GM12891 (cell line): ENCODE data around the gene WDR1.

ENCODE experiments used
- POLR2A ChIP-seq: IDR thresholded peaks from 2 replicates; pipeline ENCODE4 v1.6.1; 2011; ENCODE audit warnings: low read depth, low read length, control low read depth
- POLR2AphosphoS5 ChIP-seq: IDR thresholded peaks from 2 replicates; pipeline ENCODE4 v1.6.1; 2011; ENCODE audit warnings: low read depth, low read length, control low read depth

DNA sequence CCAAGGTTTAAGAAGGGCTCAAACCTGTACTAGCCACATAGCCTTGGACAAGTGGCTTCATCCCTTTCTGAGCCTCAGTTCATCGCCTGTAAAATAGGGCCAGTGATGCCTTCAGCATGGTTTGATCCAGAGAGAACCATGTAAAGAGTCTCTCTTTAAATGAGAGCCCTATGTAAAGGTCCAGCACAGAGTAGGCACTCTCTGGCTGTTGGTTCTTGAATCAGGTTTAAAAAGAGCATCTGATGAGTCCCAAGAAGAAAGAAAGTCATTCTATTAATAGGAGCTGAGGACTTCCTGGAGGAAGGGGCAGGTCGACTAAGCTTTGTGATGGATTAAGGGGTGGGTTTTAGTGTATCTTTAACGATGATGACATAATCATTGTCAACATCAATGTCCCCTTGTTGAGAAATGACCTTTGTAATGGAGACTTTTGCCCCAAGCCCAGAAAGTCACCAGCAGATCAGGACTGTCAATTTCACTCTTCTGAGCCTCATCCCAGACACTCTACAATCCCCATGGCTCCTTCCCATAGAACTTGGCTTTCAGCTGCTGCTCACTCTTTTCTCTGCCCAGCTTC, 91.3 kb downstream of the WDR1 start:
- no peak for TF ChIP-seq POLR2AphosphoS5
- no peak for TF ChIP-seq POLR2A
